IMR-90 (cell line): ENCODE data around the gene DAB2. TPM values are rescaled to one million over a fixed set of nuclear protein-coding genes. Genes with fewer than 3 reads are reported as not detected.

Experiments
- ATAC-seq: fragments of 200-7000 bp; cut with Tn5 transposase; 2 replicates; pipeline ENCODE4 v1.9.1; 2020; ENCODE audit warnings: low read depth, mild to moderate bottlenecking, moderate library complexity
- BruUV-seq: library from RNA; stranded (reverse); fragments of 400-500 nt; replicated peaks from 2 replicates; lab custom pipeline; 2021; lab: Mats Ljungman, UMichigan
- CTCF ChIA-PET: fragments of 300-600 bp; formaldehyde crosslinking; extraction: SDS; loops from one replicate; lab custom pipeline; 2021; ENCODE audit warnings: antibody characterized with exemption; lab: Yijun Ruan, JAX
- POLR2A ChIA-PET: fragments of 300-600 bp; sonication (Branson Sonifier 250); formaldehyde crosslinking; loops from one replicate; lab custom pipeline; 2022; ENCODE audit warnings: antibody characterized with exemption; ENCODE audit not compliant: unreplicated experiment; lab: Charles Lee
- DNase-seq: peaks from one replicate; pipeline ENCODE4 v3.0.0; 2013
- H2AFZ ChIP-seq: replicated peaks from 2 replicates; pipeline ENCODE3; 2013; ENCODE audit warnings: low read length, mild to moderate bottlenecking; ENCODE audit not compliant: poor library complexity
- H2AK5ac ChIP-seq: 2 replicates; pipeline ENCODE4 v1.6.1; 2013; ENCODE audit warnings: low read depth, low read length, inconsistent platforms
- H2AK9ac ChIP-seq: replicated peaks from 2 replicates; pipeline ENCODE3; 2013; ENCODE audit warnings: mild to moderate bottlenecking, low read depth, low read length, moderate library complexity; ENCODE audit not compliant: poor library complexity
- H2BK120ac ChIP-seq: 2 replicates; pipeline ENCODE4 v1.6.1; 2013; ENCODE audit warnings: low read depth, low read length, inconsistent platforms
- H2BK15ac ChIP-seq: 3 replicates; pipeline ENCODE4 v1.6.1; 2013; ENCODE audit warnings: low read depth, low read length, inconsistent platforms
- H2BK20ac ChIP-seq: 2 replicates; pipeline ENCODE4 v1.6.1; 2013; ENCODE audit warnings: low read depth, mild to moderate bottlenecking, inconsistent platforms, low read length, moderate library complexity
- H2BK5ac ChIP-seq: 2 replicates; pipeline ENCODE4 v1.6.1; 2013; ENCODE audit warnings: mild to moderate bottlenecking, low read depth, low read length, inconsistent platforms; ENCODE audit not compliant: poor library complexity, severe bottlenecking
- H3K14ac ChIP-seq: replicated peaks from 2 replicates; pipeline ENCODE4 v1.6.1; 2013; ENCODE audit warnings: low read depth, low read length, inconsistent platforms
- H3K18ac ChIP-seq: 2 replicates; pipeline ENCODE4 v1.6.1; 2013; ENCODE audit warnings: low read depth, low read length, control low read depth
- H3K23ac ChIP-seq: 2 replicates; pipeline ENCODE4 v1.6.1; 2013; ENCODE audit warnings: low read depth, low read length, inconsistent platforms
- H3K27ac ChIP-seq: 2 replicates; pipeline ENCODE4 v1.5.1; 2013; ENCODE audit warnings: mild to moderate bottlenecking, control low read depth, low read length; ENCODE audit not compliant: insufficient read depth
- H3K27me3 ChIP-seq: 2 replicates; pipeline ENCODE4 v1.6.1; 2013; ENCODE audit warnings: low read length; ENCODE audit not compliant: control insufficient read depth, insufficient read depth
- H3K36me3 ChIP-seq: 2 replicates; pipeline ENCODE4 v1.6.1; 2013; ENCODE audit warnings: low read length, mixed read lengths; ENCODE audit not compliant: control insufficient read depth, insufficient read depth
- H3K4ac ChIP-seq: 2 replicates; pipeline ENCODE4 v1.6.1; 2013; ENCODE audit warnings: low read depth, low read length, inconsistent platforms
- H3K4me1 ChIP-seq: 2 replicates; pipeline ENCODE4 v1.6.1; 2013; ENCODE audit warnings: low read length, mixed read lengths; ENCODE audit not compliant: control insufficient read depth, insufficient read depth
- H3K4me2 ChIP-seq: 2 replicates; pipeline ENCODE4 v1.6.1; 2013; ENCODE audit warnings: low read depth, mild to moderate bottlenecking, control low read depth, low read length, moderate library complexity
- H3K4me3 ChIP-seq: 2 replicates; pipeline ENCODE4 v1.5.1; 2013; ENCODE audit warnings: low read depth, mild to moderate bottlenecking, control low read depth, low read length, moderate library complexity; ENCODE audit not compliant: insufficient read depth
- H3K56ac ChIP-seq: 2 replicates; pipeline ENCODE4 v1.6.1; 2013; ENCODE audit warnings: low read length, inconsistent platforms; ENCODE audit not compliant: insufficient read depth; ENCODE audit errors: extremely low read depth
- H3K79me1 ChIP-seq, 2 experiments: 2 replicates each; pipeline ENCODE4 v1.6.1; 2013; ENCODE audit warnings: low read length in 2 of 2, inconsistent platforms in 1 of 2, low read depth in 1 of 2
- H3K9ac ChIP-seq: 2 replicates; pipeline ENCODE4 v1.6.1; 2013; ENCODE audit warnings: low read depth, low read length, control low read depth
- H3K9me1 ChIP-seq: 2 replicates; pipeline ENCODE4 v1.6.1; 2013; ENCODE audit warnings: low read length, inconsistent platforms; ENCODE audit not compliant: insufficient read depth
- H3K9me3 ChIP-seq: 2 replicates; pipeline ENCODE4 v1.6.1; 2013; ENCODE audit warnings: low read length; ENCODE audit not compliant: control insufficient read depth, insufficient read depth
- H4K20me1 ChIP-seq: 2 replicates; pipeline ENCODE4 v1.6.1; 2013; ENCODE audit warnings: low read length, inconsistent platforms; ENCODE audit not compliant: insufficient read depth
- H4K5ac ChIP-seq: 2 replicates; pipeline ENCODE4 v1.6.1; 2013; ENCODE audit warnings: mild to moderate bottlenecking, low read depth, low read length, control low read depth
- H4K8ac ChIP-seq, 2 experiments: 2 replicates each; pipeline ENCODE4 v1.6.1; 2013; ENCODE audit warnings: low read depth in 2 of 2, low read length in 2 of 2, control low read depth in 1 of 2, inconsistent platforms in 1 of 2
- H4K91ac ChIP-seq: 2 replicates; pipeline ENCODE4 v1.6.1; 2013; ENCODE audit warnings: low read depth, low read length, inconsistent platforms; ENCODE audit not compliant: insufficient read depth
- BHLHE40 ChIP-seq: fragments of 150-350 bp; IDR thresholded peaks from 2 replicates; pipeline ENCODE4 v1.6.1; 2016; ENCODE audit warnings: mild to moderate bottlenecking, low read depth, low read length
- CEBPB ChIP-seq: IDR thresholded peaks from 2 replicates; pipeline ENCODE4 v1.6.1; 2012; ENCODE audit warnings: low read depth, low read length, improper control_type of control experiment
- CTCF ChIP-seq: conservative IDR thresholded peaks from 2 replicates; pipeline ENCODE4 v1.5.1; 2012; ENCODE audit warnings: mild to moderate bottlenecking, low read depth, low read length, improper control_type of control experiment
- FOS ChIP-seq: fragments of 150-350 bp; IDR thresholded peaks from 2 replicates; pipeline ENCODE4 v1.6.1; 2016; ENCODE audit warnings: low read depth, low read length
- MAFK ChIP-seq: IDR thresholded peaks from 2 replicates; pipeline ENCODE4 v1.6.1; 2012; ENCODE audit warnings: low read depth, low read length, improper control_type of control experiment
- MAZ ChIP-seq: IDR thresholded peaks from 2 replicates; pipeline ENCODE4 v1.6.1; 2012; ENCODE audit warnings: low read depth, mild to moderate bottlenecking, low read length, improper control_type of control experiment, moderate library complexity, borderline replicate concordance
- MXI1 ChIP-seq: IDR thresholded peaks from 2 replicates; pipeline ENCODE4 v1.6.1; 2012; ENCODE audit warnings: low read depth, mild to moderate bottlenecking, low read length, moderate library complexity, borderline replicate concordance
- POLR2A ChIP-seq: IDR thresholded peaks from 2 replicates; pipeline ENCODE4 v1.6.1; 2012; ENCODE audit warnings: mild to moderate bottlenecking, low read depth, low read length
- RCOR1 ChIP-seq: IDR thresholded peaks from 2 replicates; pipeline ENCODE4 v1.6.1; 2012; ENCODE audit warnings: mild to moderate bottlenecking, low read length, improper control_type of control experiment; ENCODE audit not compliant: insufficient replicate concordance
- RFX5 ChIP-seq: IDR thresholded peaks from 2 replicates; pipeline ENCODE4 v1.8.0; 2012; ENCODE audit warnings: low read depth, mild to moderate bottlenecking, low read length, moderate library complexity
- SMC3 ChIP-seq: fragments of 150-350 bp; IDR thresholded peaks from 2 replicates; pipeline ENCODE4 v1.6.1; 2016; ENCODE audit warnings: low read depth, mild to moderate bottlenecking, antibody characterized with exemption, low read length, moderate library complexity
- USF2 ChIP-seq: fragments of 150-350 bp; IDR thresholded peaks from 2 replicates; pipeline ENCODE4 v1.6.1; 2017; ENCODE audit warnings: mild to moderate bottlenecking, antibody characterized with exemption, low read length, low read depth
- WGBS, 2 experiments: methylation state at CpG; one replicate each; pipeline versions ENCODE4 v1.1.5 to v1.1.7; 2013; ENCODE audit warnings: missing lambda C conversion rate in 2 of 2; ENCODE audit not compliant: insufficient read length in 1 of 2; ENCODE audit errors: extremely low coverage in 2 of 2; 5-methylcytosine and 5-hydroxymethylcytosine counted together
- dilution Hi-C: fragments of 300-500 bp; cut with HindIII; formaldehyde crosslinking; loops from one replicate; pipeline ENCODE4 v1.14.3; 2018; ENCODE audit warnings: low sequenced_read_pairs; ENCODE audit not compliant: unreplicated experiment
- in situ Hi-C: fragments of 300-500 bp; cut with MboI; formaldehyde crosslinking; loops from 3 replicates; pipeline ENCODE4 v1.14.3; 2019; ENCODE audit warnings: low sequenced_read_pairs, inconsistent platforms, mixed read lengths
- intact Hi-C: fragments of 100-400 bp; cut with micrococcal nuclease; formaldehyde crosslinking; loops from 2 replicates; pipeline ENCODE4 v1.10.0; 2022
- polyA plus RNA-seq, 3 experiments: library from polyadenylated mRNA; depleted of rRNA; stranded (reverse); fragments of >200 nt; gene quantifications; 2 replicates each; pipeline ENCODE4 v1.2.3, GENCODE V29; 2012; ENCODE audit warnings: low replicate concordance in 1 of 3
- total RNA-seq: library from RNA; depleted of rRNA; stranded (reverse); fragments of >200 nt; gene quantifications from 2 replicates; pipeline ENCODE4 v1.2.3, GENCODE V29; 2012

DAB2 gene
- total and polyA plus RNA-seq, 2 of the 4 experiments (the other 2 are of a cell fraction): 50.0 to 101 TPM

- dilution Hi-C loops: no loop called here
Observed at GRCh38 chr5:39465097-39465496, 40.3 kb upstream of the DAB2 start.

More at GRCh38 chr5:39465097-39465496, 40.3 kb upstream of the DAB2 start:
- Histone ChIP-seq H3K27me3 (no peaks in the 10 kb centered on the region), H3K14ac (no peak overlapping the region), H3K79me1 (no peaks in the 10 kb centered on the region), H4K8ac (no peak overlapping the region), H4K5ac (no peak overlapping the region), H3K56ac (no peak overlapping the region), H3K4ac (no peak overlapping the region), H2BK20ac (no peak overlapping the region), H2BK120ac (no peak overlapping the region), H3K9me1 (no peaks in the 10 kb centered on the region), H2AK5ac (no peak overlapping the region), H2BK5ac (no peak overlapping the region), H3K4me3 (no peak overlapping the region), H3K36me3 (no peaks in the 10 kb centered on the region), H3K18ac (no peak overlapping the region), H3K4me2 (no peak overlapping the region), H3K9ac (no peak overlapping the region), H2AFZ (no peak overlapping the region), H2BK15ac (no peak overlapping the region; the same call in 2 of the 3 replicates), H3K4me1 (peaks cover 6% of the 10 kb centered on the region; the same call in 1 of the 2 replicates), H3K23ac (no peak overlapping the region), H3K9me3 (no peaks in the 10 kb centered on the region), H2AK9ac (no peak overlapping the region), H3K27ac (no peak overlapping the region), H4K20me1 (no peaks in the 10 kb centered on the region), H4K91ac (no peak overlapping the region)
- DNase-seq (no peak), ATAC-seq (no peak)
- BruUV-seq: no TSS peak
- CTCF ChIA-PET: interaction anchor here (1.4 kb wide), 1 partner anchor 10 kb away, joined by 4 read pairs; no protein-coding TSS in a partner anchor
- intact Hi-C loops (no loop called here), in situ Hi-C loops (no loop called here)
- WGBS, 2 experiments: no CpG with 5 or more reads among the region's 2 CpGs
- POLR2A ChIA-PET: no interaction called here
- TF ChIP-seq MAFK (no peak), RFX5 (no peak), FOS (no peak), CEBPB (no peak), POLR2A (no peak), USF2 (no peak), MAZ (no peak), SMC3 (no peak), BHLHE40 (no peak), CTCF (no peak), RCOR1 (no peak), MXI1 (no peak)
